HepG2 (cell line): ENCODE results near the gene CPSF7. TPM values are rescaled to one million over a fixed set of nuclear protein-coding genes. Genes with fewer than 3 reads are reported as not detected.

Source experiments
- CHCHD3 ChIP-seq: sonication (generic); formaldehyde crosslinking; IDR thresholded peaks from 2 replicates; pipeline ENCODE4 v1.8.0; 2022; ENCODE audit warnings: mild to moderate bottlenecking, missing genetic modification reagents, moderate library complexity
- FOSL1 ChIP-seq: sonication (generic); formaldehyde crosslinking; IDR thresholded peaks from 2 replicates; pipeline ENCODE4 v1.9.0; 2021; ENCODE audit warnings: missing genetic modification reagents, borderline replicate concordance
- FOXM1 ChIP-seq: sonication (generic); formaldehyde crosslinking; IDR thresholded peaks from 2 replicates; pipeline ENCODE4 v1.5.0; 2020; ENCODE audit warnings: missing genetic modification reagents
- GATA4 ChIP-seq: sonication (generic); IDR thresholded peaks from 2 replicates; pipeline ENCODE4 v1.6.1; 2016; ENCODE audit warnings: antibody characterized with exemption, low read depth, borderline replicate concordance
- HDAC2 ChIP-seq: sonication (generic); formaldehyde crosslinking; IDR thresholded peaks from 2 replicates; pipeline ENCODE4 v1.4.0; 2020; ENCODE audit warnings: missing genetic modification reagents
- HMGXB4 ChIP-seq, 2 experiments: sonication (generic) in 1 of 2; formaldehyde crosslinking in 1 of 2; IDR thresholded peaks; 2 replicates each; pipeline versions ENCODE4 v1.4.0 to v1.6.1; 2018 to 2020; ENCODE audit warnings: missing genetic modification reagents in 2 of 2, borderline replicate concordance in 1 of 2, low read depth in 1 of 2, mild to moderate bottlenecking in 1 of 2, missing biosample characterization in 1 of 2
- RNF219 ChIP-seq: sonication (generic); formaldehyde crosslinking; IDR thresholded peaks from 2 replicates; pipeline ENCODE4 v1.5.0; 2020; ENCODE audit warnings: mild to moderate bottlenecking, missing genetic modification reagents
- RORA ChIP-seq: sonication (generic); formaldehyde crosslinking; IDR thresholded peaks from 2 replicates; pipeline ENCODE4 v1.5.0; 2020; ENCODE audit warnings: mild to moderate bottlenecking, missing genetic modification reagents, moderate library complexity
- TEAD2 ChIP-seq: sonication (generic); formaldehyde crosslinking; IDR thresholded peaks from 2 replicates; pipeline ENCODE4 v1.9.0; 2021; ENCODE audit warnings: missing genetic modification reagents
- YY1 ChIP-seq: IDR thresholded peaks from 2 replicates; pipeline ENCODE4 v1.6.1; 2011; ENCODE audit warnings: low read length, low read depth, moderate library complexity, mild to moderate bottlenecking; ENCODE audit not compliant: insufficient read depth, insufficient replicate concordance
- ZFP41 ChIP-seq: sonication (generic); formaldehyde crosslinking; IDR thresholded peaks from 2 replicates; pipeline ENCODE4 v1.4.0; 2020; ENCODE audit warnings: mild to moderate bottlenecking, missing genetic modification reagents, borderline replicate concordance
- ZNF331 ChIP-seq: sonication (generic); formaldehyde crosslinking; IDR thresholded peaks from 2 replicates; pipeline ENCODE4 v1.4.0; 2020; ENCODE audit warnings: missing genetic modification reagents
- ZNF639 ChIP-seq: conservative IDR thresholded peaks from 2 replicates; pipeline ENCODE4 v1.6.1; 2018; ENCODE audit warnings: missing genetic modification reagents
- ZNF670 ChIP-seq: sonication (generic); formaldehyde crosslinking; IDR thresholded peaks from 2 replicates; pipeline ENCODE4 v1.8.0; 2022; ENCODE audit warnings: mild to moderate bottlenecking, missing genetic modification reagents, borderline replicate concordance
- ZNF703 ChIP-seq: sonication (generic); formaldehyde crosslinking; IDR thresholded peaks from 2 replicates; pipeline ENCODE4 v1.5.1; 2020; ENCODE audit warnings: missing genetic modification reagents, mild to moderate bottlenecking, moderate library complexity, borderline replicate concordance
- ZNF704 ChIP-seq: sonication (generic); formaldehyde crosslinking; IDR thresholded peaks from 2 replicates; pipeline ENCODE4 v1.8.1; 2023; ENCODE audit warnings: mild to moderate bottlenecking, inconsistent platforms, moderate library complexity, missing genetic modification reagents, borderline replicate concordance
- polyA plus RNA-seq, 8 experiments: library from polyadenylated mRNA; depleted of rRNA in 3 of 8; stranded (reverse) in 7 of 8; unstranded in 1 of 8; fragments of >200 nt; fragmentation: Illumina TruSeq in 4 of 8; extraction: Trizol in 4 of 8; gene quantifications; 2 replicates each; pipeline versions ENCODE4 v1.2.1 to v1.2.3, GENCODE V29; 2011 to 2016; ENCODE audit warnings: low read depth in 4 of 8, missing spikeins in 1 of 8, mixed read lengths in 1 of 8; ENCODE audit not compliant: insufficient read depth in 1 of 8
- total RNA-seq, 5 experiments: library from RNA; depleted of rRNA; stranded (reverse); fragments of >200 nt; fragmentation: Illumina TruSeq; extraction: Trizol; gene quantifications; 2 replicates each; pipeline ENCODE4 v1.2.3, GENCODE V29; 2016; ENCODE audit warnings: low read depth in 1 of 5
- TF ChIP-seq, protein P1 (sequence below): sonication (generic); formaldehyde crosslinking; conservative IDR thresholded peaks from 2 replicates; pipeline ENCODE4 v1.8.0; 2022; ENCODE audit warnings: mild to moderate bottlenecking, moderate library complexity, missing genetic modification reagents
- TF ChIP-seq, protein P2 (sequence below): sonication (generic); formaldehyde crosslinking; IDR thresholded peaks from 2 replicates; pipeline ENCODE4 v1.4.0; 2020; ENCODE audit warnings: missing genetic modification reagents, low read depth, mild to moderate bottlenecking, borderline replicate concordance

CPSF7 gene
- total and polyA plus RNA-seq, 2 of the 13 experiments (the other 11 are each of a cell fraction or from before 2014, with no cell fraction given) = 34.1 to 36.8 TPM

DNA sequence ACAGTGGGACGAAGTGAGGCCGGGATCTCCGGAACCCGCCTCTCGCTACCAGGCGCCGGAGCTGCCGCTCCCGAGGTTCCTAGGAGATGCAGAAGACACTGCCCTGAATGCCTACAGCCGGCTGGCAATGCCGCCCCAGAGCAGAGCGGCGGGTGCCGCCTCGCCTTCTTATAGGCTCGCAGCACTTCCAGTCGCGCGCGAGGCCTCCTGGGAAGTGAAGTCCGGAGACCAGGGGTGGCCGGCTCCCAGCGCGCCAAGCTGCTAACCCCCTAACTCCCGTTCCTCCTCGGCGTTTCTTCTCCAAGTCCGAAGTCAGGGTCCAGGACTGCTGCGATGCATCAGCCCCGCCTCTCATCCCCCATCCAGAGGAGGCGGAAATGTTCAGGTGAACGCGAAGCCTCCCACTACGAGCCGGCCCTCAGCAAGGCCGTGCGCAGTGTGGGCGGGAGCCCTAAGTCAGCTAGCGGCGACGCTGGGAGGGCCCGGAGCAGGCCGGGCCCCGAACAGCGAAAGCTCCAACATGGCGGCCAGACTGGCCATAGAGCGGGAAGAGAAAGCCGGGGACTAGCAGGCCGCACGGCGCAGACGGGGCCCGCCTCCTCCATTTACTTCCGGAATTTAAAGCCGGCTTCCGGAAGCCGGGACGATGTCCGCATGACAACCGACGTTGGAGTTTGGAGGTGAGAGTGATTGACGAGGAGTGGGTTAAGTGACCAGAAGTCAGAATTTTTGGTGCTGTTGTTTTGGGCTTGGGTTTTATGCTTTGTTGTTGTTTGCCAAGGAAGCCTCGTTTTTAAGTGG, 67.8 kb downstream of the CPSF7 start, which contains the start of the genes CYB561A3 and TMEM138 (continued):
- peak; percentile 27 to 85; a peak in 2 of 4 replicates for TF ChIP-seq HMGXB4 (CRISPR knock-in tag; IDR thresholded peaks at IDR 0.05; ENCODE audit: borderline replicate concordance in 1 of 2, low read depth in 1 of 2)
- TF ChIP-seq, protein P1, sequence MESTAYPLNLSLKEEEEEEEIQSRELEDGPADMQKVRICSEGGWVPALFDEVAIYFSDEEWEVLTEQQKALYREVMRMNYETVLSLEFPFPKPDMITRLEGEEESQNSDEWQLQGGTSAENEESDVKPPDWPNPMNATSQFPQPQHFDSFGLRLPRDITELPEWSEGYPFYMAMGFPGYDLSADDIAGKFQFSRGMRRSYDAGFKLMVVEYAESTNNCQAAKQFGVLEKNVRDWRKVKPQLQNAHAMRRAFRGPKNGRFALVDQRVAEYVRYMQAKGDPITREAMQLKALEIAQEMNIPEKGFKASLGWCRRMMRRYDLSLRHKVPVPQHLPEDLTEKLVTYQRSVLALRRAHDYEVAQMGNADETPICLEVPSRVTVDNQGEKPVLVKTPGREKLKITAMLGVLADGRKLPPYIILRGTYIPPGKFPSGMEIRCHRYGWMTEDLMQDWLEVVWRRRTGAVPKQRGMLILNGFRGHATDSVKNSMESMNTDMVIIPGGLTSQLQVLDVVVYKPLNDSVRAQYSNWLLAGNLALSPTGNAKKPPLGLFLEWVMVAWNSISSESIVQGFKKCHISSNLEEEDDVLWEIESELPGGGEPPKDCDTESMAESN = peak; percentile 95
- TF ChIP-seq ZNF670 = no peak
- no peak for TF ChIP-seq CHCHD3
- peak; percentile 73; the same call in 1 of the 2 replicates for TF ChIP-seq ZNF704 (CRISPR knock-in tag)
- TF ChIP-seq ZNF639 (CRISPR knock-in tag) = peak; percentile 64; the same call in 1 of the 2 replicates
- peak; percentile 57; the same call in 1 of the 2 replicates for TF ChIP-seq GATA4
- no peak for TF ChIP-seq FOSL1 (CRISPR knock-in tag)
- TF ChIP-seq RORA = no peak
- TF ChIP-seq, protein P2, sequence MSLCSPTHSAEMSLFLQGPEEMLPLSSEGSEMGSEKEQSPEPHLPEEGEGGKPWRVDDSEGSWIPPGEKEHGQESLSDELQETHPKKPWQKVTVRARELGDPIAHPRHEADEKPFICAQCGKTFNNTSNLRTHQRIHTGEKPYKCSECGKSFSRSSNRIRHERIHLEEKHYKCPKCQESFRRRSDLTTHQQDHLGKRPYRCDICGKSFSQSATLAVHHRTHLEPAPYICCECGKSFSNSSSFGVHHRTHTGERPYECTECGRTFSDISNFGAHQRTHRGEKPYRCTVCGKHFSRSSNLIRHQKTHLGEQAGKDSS (CRISPR knock-in tag) = peak; percentile 41; the same call in 1 of the 2 replicates
- TF ChIP-seq TEAD2 (CRISPR knock-in tag) = no peak
- TF ChIP-seq ZNF703 = no peak; the same call in 1 of the 2 replicates
- TF ChIP-seq RNF219 = peak; percentile 23; the same call in 1 of the 2 replicates
- peak; percentile 39 for TF ChIP-seq HDAC2 (CRISPR knock-in tag)
- TF ChIP-seq ZFP41 (CRISPR knock-in tag) = no peak
- TF ChIP-seq FOXM1 = peak; percentile 77; the same call in 1 of the 2 replicates
- TF ChIP-seq YY1 = peak; percentile 97
- TF ChIP-seq ZNF331 = peak; percentile 36; the same call in 1 of the 2 replicates
